ENCODE measurements around the gene DPP6.
"Not testable (repeated sequence)": the region's sequence is repeated elsewhere in the genome, so short reads cannot be mapped to it uniquely, and the experiment has no call there.

DNA sequence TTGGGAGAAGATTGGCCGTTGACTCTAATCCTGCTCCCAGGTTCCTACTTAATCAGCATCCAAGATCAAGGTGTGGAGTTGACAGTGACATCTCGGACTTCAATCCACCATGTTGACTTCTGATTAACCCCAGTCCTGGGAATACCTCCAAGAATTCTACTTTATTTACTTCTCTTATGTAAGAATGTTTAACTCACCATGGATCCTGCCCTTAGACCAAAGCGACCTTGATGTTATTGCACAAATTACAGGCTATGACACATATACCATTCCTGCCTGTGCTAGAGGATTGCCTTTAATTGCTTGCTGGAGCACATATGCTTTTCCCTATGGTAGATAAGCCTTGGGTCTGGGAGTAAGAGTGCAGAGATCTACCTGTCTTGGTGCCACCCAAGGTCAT is 28.1 kb downstream of the DPP6 start:
- TF ChIP-seq, protein P1, sequence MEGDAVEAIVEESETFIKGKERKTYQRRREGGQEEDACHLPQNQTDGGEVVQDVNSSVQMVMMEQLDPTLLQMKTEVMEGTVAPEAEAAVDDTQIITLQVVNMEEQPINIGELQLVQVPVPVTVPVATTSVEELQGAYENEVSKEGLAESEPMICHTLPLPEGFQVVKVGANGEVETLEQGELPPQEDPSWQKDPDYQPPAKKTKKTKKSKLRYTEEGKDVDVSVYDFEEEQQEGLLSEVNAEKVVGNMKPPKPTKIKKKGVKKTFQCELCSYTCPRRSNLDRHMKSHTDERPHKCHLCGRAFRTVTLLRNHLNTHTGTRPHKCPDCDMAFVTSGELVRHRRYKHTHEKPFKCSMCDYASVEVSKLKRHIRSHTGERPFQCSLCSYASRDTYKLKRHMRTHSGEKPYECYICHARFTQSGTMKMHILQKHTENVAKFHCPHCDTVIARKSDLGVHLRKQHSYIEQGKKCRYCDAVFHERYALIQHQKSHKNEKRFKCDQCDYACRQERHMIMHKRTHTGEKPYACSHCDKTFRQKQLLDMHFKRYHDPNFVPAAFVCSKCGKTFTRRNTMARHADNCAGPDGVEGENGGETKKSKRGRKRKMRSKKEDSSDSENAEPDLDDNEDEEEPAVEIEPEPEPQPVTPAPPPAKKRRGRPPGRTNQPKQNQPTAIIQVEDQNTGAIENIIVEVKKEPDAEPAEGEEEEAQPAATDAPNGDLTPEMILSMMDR (conservative IDR thresholded peaks at IDR 0.05; ENCODE audit: low read depth, low read length), result not testable (repeated sequence)
- not testable (repeated sequence) for TF ChIP-seq EZH2 (IDR thresholded peaks at IDR 0.05; ENCODE audit: borderline replicate concordance, low read depth, low read length, poor library complexity, severe bottlenecking)

Measured in A673 (cell line).